DOHH2 (cell line): ENCODE data around the gene EDEM3.
"Not testable (repeated sequence)": the region's sequence is repeated elsewhere in the genome, so short reads cannot be mapped to it uniquely, and the experiment has no call there.

ENCODE experiments used
- H3F3A ChIP-seq: fragments of 200-600 bp; sonication (generic), shearing (Covaris generic); 2 replicates; pipeline ENCODE4 v1.6.0; 2016; ENCODE audit warnings: antibody characterized with exemption, mild to moderate bottlenecking; ENCODE audit not compliant: control insufficient read depth, insufficient read depth
- H3K27ac ChIP-seq: fragments of 200-600 bp; sonication (generic); 2 replicates; pipeline ENCODE4 v1.5.1; 2014; ENCODE audit warnings: low read depth, mild to moderate bottlenecking, low read length, moderate library complexity
- H3K27me3 ChIP-seq: fragments of 200-600 bp; sonication (generic); 2 replicates; pipeline ENCODE4 v1.6.1; 2014; ENCODE audit warnings: mild to moderate bottlenecking, low read length, mixed read lengths; ENCODE audit not compliant: control insufficient read depth
- H3K36me3 ChIP-seq: fragments of 200-600 bp; sonication (generic); 2 replicates; pipeline ENCODE4 v1.6.1; 2014; ENCODE audit warnings: mild to moderate bottlenecking, low read length, moderate library complexity, mixed read lengths; ENCODE audit not compliant: control insufficient read depth
- H3K4me1 ChIP-seq: fragments of 200-600 bp; sonication (generic); 2 replicates; pipeline ENCODE4 v1.6.1; 2014; ENCODE audit warnings: mild to moderate bottlenecking, low read length, mixed read lengths; ENCODE audit not compliant: control insufficient read depth
- H3K4me2 ChIP-seq: fragments of 200-600 bp; sonication (generic); 2 replicates; pipeline ENCODE4 v1.6.0; 2014; ENCODE audit warnings: mild to moderate bottlenecking, low read length, moderate library complexity
- H3K4me3 ChIP-seq: fragments of 200-600 bp; sonication (generic); 2 replicates; pipeline ENCODE4 v1.5.1; 2014; ENCODE audit warnings: mild to moderate bottlenecking, low read length, mixed read lengths
- H3K79me2 ChIP-seq: fragments of 200-600 bp; sonication (generic); 2 replicates; pipeline ENCODE4 v1.6.1; 2014; ENCODE audit warnings: mild to moderate bottlenecking, low read length, mixed read lengths; ENCODE audit not compliant: control insufficient read depth
- H3K9me2 ChIP-seq: fragments of 200-600 bp; sonication (generic); replicated peaks from 2 replicates; pipeline ENCODE4 v1.6.1; 2014; ENCODE audit warnings: mild to moderate bottlenecking, low read length, mixed read lengths; ENCODE audit not compliant: control insufficient read depth
- H3K9me3 ChIP-seq: fragments of 200-600 bp; sonication (generic); 2 replicates; pipeline ENCODE4 v1.6.1; 2014; ENCODE audit warnings: antibody characterized with exemption, low read length, mixed read lengths; ENCODE audit not compliant: control insufficient read depth, insufficient read depth
- H4K20me1 ChIP-seq: fragments of 200-600 bp; sonication (generic); 2 replicates; pipeline ENCODE4 v1.6.0; 2014; ENCODE audit warnings: low read depth, mild to moderate bottlenecking, antibody characterized with exemption, low read length, moderate library complexity; ENCODE audit not compliant: control insufficient read depth, insufficient read depth
- CTCF ChIP-seq: fragments of 200-600 bp; sonication (generic); IDR thresholded peaks from one replicate; pipeline ENCODE4 v1.5.1; 2014; ENCODE audit warnings: antibody characterized with exemption, mild to moderate bottlenecking, low read depth, low read length; ENCODE audit not compliant: poor library complexity, severe bottlenecking
- EZH2phosphoT487 ChIP-seq: fragments of 200-600 bp; sonication (generic); IDR thresholded peaks from 2 replicates; pipeline ENCODE4 v1.6.1; 2017; ENCODE audit warnings: borderline replicate concordance, mild to moderate bottlenecking, antibody characterized with exemption, low read length, moderate library complexity, mixed read lengths

Gene EDEM3

GRCh38 chr1:184767591-184767990, 12.9 kb upstream of the EDEM3 start:
- H3F3A ChIP-seq, result no peaks in the 10 kb centered on the region
- no peaks in the 10 kb centered on the region for H3K27me3 ChIP-seq
- TF ChIP-seq EZH2phosphoT487 (no peak), CTCF (no peak)
- H3K9me3 ChIP-seq, result no peaks in the 10 kb centered on the region
- no peaks in the 10 kb centered on the region; the same call in 1 of the 2 replicates for H3K4me1 ChIP-seq
- no peaks in the 10 kb centered on the region for H3K79me2 ChIP-seq
- no peaks in the 10 kb centered on the region for H4K20me1 ChIP-seq
- H3K27ac ChIP-seq, result no peak overlapping the region
- no peaks in the 10 kb centered on the region for H3K36me3 ChIP-seq
- H3K4me2 ChIP-seq, result no peak overlapping the region
- H3K4me3 ChIP-seq, result no peak overlapping the region
- H3K9me2 ChIP-seq, result no peaks in the 10 kb centered on the region

GRCh38 chr1:184764483-184764882, 9.8 kb upstream of the EDEM3 start:
- H3K9me3 ChIP-seq, result no peaks in the 10 kb centered on the region
- H3K9me2 ChIP-seq, result no peaks in the 10 kb centered on the region
- H3K4me3 ChIP-seq, result no peak overlapping the region
- H3F3A ChIP-seq, result no peaks in the 10 kb centered on the region
- H3K27ac ChIP-seq, result no peak overlapping the region
- H3K27me3 ChIP-seq, result no peaks in the 10 kb centered on the region
- TF ChIP-seq CTCF, result no peak
- no peak for TF ChIP-seq EZH2phosphoT487
- H3K4me1 ChIP-seq, result 0 out of 2 replicates have a peak, but pooled peaks cover 3% of the 10 kb centered on the region
- no peak overlapping the region for H3K4me2 ChIP-seq
- no peaks in the 10 kb centered on the region for H3K36me3 ChIP-seq
- no peaks in the 10 kb centered on the region for H4K20me1 ChIP-seq
- H3K79me2 ChIP-seq, result no peaks in the 10 kb centered on the region

GRCh38 chr1:184763520-184763919, 8.9 kb upstream of the EDEM3 start:
- not testable (repeated sequence) for H3K4me2 ChIP-seq, H4K20me1 ChIP-seq, H3K4me1 ChIP-seq, H3K27me3 ChIP-seq, H3K4me3 ChIP-seq, H3K27ac ChIP-seq, H3K79me2 ChIP-seq, H3K9me2 ChIP-seq, H3K36me3 ChIP-seq, H3F3A ChIP-seq, H3K9me3 ChIP-seq

- Histone ChIP-seq H3K4me3 (no peak overlapping the region), H4K20me1 (no peaks in the 10 kb centered on the region), H3F3A (no peaks in the 10 kb centered on the region), H3K27ac (no peak overlapping the region), H3K36me3 (no peaks in the 10 kb centered on the region), H3K27me3 (no peaks in the 10 kb centered on the region), H3K4me2 (no peak overlapping the region), H3K79me2 (no peaks in the 10 kb centered on the region), H3K4me1 (0 out of 2 replicates have a peak, but pooled peaks cover 3% of the 10 kb centered on the region), H3K9me2 (no peaks in the 10 kb centered on the region), H3K9me3 (no peaks in the 10 kb centered on the region)
- no peak for TF ChIP-seq CTCF
- TF ChIP-seq EZH2phosphoT487, result no peak
Observed at GRCh38 chr1:184761969-184762485, 7.4 kb upstream of the EDEM3 start.
